GM12874 (cell line): Measurements from ENCODE around the gene NCOA7.

ENCODE experiments used
- TF ChIP-seq, protein P1 (sequence below): IDR thresholded peaks from 2 replicates; pipeline ENCODE4 v1.5.1; 2011; ENCODE audit warnings: low read depth, mild to moderate bottlenecking, control low read depth, low read length, moderate library complexity; ENCODE audit not compliant: insufficient read depth

NCOA7 gene

GRCh38 chr6:125966569-125966968, 175.8 kb downstream of the NCOA7 start:
- TF ChIP-seq, protein P1, sequence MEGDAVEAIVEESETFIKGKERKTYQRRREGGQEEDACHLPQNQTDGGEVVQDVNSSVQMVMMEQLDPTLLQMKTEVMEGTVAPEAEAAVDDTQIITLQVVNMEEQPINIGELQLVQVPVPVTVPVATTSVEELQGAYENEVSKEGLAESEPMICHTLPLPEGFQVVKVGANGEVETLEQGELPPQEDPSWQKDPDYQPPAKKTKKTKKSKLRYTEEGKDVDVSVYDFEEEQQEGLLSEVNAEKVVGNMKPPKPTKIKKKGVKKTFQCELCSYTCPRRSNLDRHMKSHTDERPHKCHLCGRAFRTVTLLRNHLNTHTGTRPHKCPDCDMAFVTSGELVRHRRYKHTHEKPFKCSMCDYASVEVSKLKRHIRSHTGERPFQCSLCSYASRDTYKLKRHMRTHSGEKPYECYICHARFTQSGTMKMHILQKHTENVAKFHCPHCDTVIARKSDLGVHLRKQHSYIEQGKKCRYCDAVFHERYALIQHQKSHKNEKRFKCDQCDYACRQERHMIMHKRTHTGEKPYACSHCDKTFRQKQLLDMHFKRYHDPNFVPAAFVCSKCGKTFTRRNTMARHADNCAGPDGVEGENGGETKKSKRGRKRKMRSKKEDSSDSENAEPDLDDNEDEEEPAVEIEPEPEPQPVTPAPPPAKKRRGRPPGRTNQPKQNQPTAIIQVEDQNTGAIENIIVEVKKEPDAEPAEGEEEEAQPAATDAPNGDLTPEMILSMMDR: no peak

- TF ChIP-seq, protein P1: no peak
Measured at GRCh38 chr6:125968493-125968892, 177.7 kb downstream of the NCOA7 start.

- TF ChIP-seq, protein P1: no peak
Measured at GRCh38 chr6:125970760-125971159, 180.0 kb downstream of the NCOA7 start.

DNA sequence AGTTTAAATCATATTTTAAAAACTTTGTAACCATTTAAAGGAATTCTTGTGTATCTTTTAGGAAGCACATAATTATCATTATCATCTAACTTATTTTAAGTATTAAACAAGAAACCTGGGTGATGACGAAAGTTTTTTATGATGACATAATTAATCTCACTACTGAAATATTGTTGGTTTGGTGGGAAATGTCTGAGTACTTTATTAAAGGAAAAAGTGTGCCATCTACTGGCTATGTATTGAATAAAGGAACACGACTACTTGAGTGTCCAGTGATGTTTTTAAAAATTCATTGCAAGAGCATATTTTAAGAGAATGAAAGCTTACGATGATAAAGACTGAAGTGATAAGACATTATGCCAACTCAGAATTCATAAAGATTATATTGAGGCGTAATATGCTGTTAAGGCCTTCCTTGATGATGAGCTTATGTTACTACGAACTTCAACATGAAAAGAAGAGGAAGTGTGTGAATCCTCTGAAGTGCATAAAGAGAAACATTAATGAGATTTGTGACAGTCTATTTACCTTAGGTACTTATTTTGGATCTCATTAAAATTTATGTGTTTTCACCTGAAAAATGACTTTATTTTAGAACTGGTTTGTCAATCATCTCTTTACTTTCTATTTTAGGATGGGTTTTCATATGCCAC, 183.6 kb downstream of the NCOA7 start:
- TF ChIP-seq, protein P1: peak; percentile 16; the same call in 1 of the 2 replicates

DNA sequence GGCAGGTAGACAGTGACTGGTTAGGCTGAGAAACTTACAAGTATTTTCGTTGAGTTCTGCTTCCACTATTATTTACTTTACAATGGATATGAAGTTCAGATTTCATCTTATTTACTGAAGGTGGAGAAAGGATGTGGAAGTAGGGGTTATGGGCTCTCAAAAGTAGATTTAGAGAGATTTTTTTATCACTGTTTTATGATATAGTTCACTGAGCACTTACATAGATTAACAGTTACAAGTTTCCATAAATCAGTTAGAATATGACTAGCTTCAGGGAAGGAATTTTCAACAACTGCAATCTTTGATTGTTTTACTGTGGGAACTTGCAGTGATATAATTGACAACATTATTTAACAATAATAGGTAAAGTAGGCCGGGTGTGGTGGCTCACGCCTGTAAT, 188.3 kb downstream of the NCOA7 start:
- TF ChIP-seq, protein P1: no peak
